HL-60 (cell line): Measurements from ENCODE around the gene PAQR5.

Experiments
- DNase-seq, 2 experiments: peaks; one replicate each; pipeline ENCODE4 v3.0.0-alpha.2; 2010 to 2020; ENCODE audit warnings: low read depth in 1 of 2, low spot score in 1 of 2
- H3K27ac ChIP-seq: fragments of 250-450 bp; sonication (Bioruptor Pico); replicated peaks from 2 replicates; pipeline ENCODE4 v1.5.1; 2020; ENCODE audit warnings: mild to moderate bottlenecking, moderate library complexity
- H3K27me3 ChIP-seq: fragments of 250-450 bp; sonication (Bioruptor Pico); 2 replicates; pipeline ENCODE4 v1.5.1; 2021; ENCODE audit warnings: mild to moderate bottlenecking, moderate library complexity; ENCODE audit not compliant: insufficient read depth, poor library complexity, severe bottlenecking
- H3K4me3 ChIP-seq: replicated peaks from 2 replicates; pipeline ENCODE4 v1.5.1; 2011; ENCODE audit warnings: mild to moderate bottlenecking, control low read depth, low read length; ENCODE audit not compliant: insufficient read depth
- CTCF ChIP-seq: IDR thresholded peaks from one replicate; pipeline ENCODE4 v1.5.1; 2011; ENCODE audit warnings: low read length, control low read depth, inconsistent platforms; ENCODE audit not compliant: insufficient read depth
- GABPA ChIP-seq: IDR thresholded peaks from 2 replicates; pipeline ENCODE4 v1.6.1; 2012; ENCODE audit warnings: low read depth
- POLR2AphosphoS5 ChIP-seq: IDR thresholded peaks from 2 replicates; pipeline ENCODE4 v1.6.1; 2012; ENCODE audit warnings: low read depth
- REST ChIP-seq: IDR thresholded peaks from 2 replicates; pipeline ENCODE4 v1.6.1; 2012; ENCODE audit warnings: low read depth; ENCODE audit not compliant: insufficient replicate concordance
- SPI1 ChIP-seq: IDR thresholded peaks from 2 replicates; pipeline ENCODE4 v1.6.1; 2012; ENCODE audit warnings: low read depth, mild to moderate bottlenecking, borderline replicate concordance

The PAQR5 gene

GRCh38 chr15:69342460-69343076 is 43.9 kb downstream of the PAQR5 start:
- Histone ChIP-seq H3K27ac (no peak overlapping the region), H3K4me3 (no peak overlapping the region), H3K27me3 (no peaks in the 10 kb centered on the region)
- DNase-seq, result no peak
- TF ChIP-seq CTCF (no peak), GABPA (no peak), POLR2AphosphoS5 (no peak), SPI1 (no peak), REST (no peak)

- Histone ChIP-seq H3K4me3 (no peak overlapping the region), H3K27me3 (no peaks in the 10 kb centered on the region), H3K27ac (no peak overlapping the region)
- DNase-seq, result no peak
- no peak for TF ChIP-seq GABPA
- TF ChIP-seq REST, result no peak
- no peak for TF ChIP-seq POLR2AphosphoS5
- no peak for TF ChIP-seq CTCF
- TF ChIP-seq SPI1, result no peak
Measured at GRCh38 chr15:69343133-69343532, 44.4 kb downstream of the PAQR5 start.

GRCh38 chr15:69344238-69344637 is 45.5 kb downstream of the PAQR5 start:
- TF ChIP-seq CTCF, result no peak
- no peak for TF ChIP-seq POLR2AphosphoS5
- no peak for TF ChIP-seq REST
- no peak for TF ChIP-seq GABPA
- no peak for TF ChIP-seq SPI1
- no peak for DNase-seq
- H3K27me3 ChIP-seq, result no peaks in the 10 kb centered on the region
- no peak overlapping the region for H3K4me3 ChIP-seq
- H3K27ac ChIP-seq, result no peak overlapping the region
